ENCODE results near the gene SNAP47. TPM values are rescaled to one million over a fixed set of nuclear protein-coding genes. Genes with fewer than 3 reads are reported as not detected.

The SNAP47 gene
- total RNA-seq, 1 donor from 2014 or later = 44.9 TPM

DNA sequence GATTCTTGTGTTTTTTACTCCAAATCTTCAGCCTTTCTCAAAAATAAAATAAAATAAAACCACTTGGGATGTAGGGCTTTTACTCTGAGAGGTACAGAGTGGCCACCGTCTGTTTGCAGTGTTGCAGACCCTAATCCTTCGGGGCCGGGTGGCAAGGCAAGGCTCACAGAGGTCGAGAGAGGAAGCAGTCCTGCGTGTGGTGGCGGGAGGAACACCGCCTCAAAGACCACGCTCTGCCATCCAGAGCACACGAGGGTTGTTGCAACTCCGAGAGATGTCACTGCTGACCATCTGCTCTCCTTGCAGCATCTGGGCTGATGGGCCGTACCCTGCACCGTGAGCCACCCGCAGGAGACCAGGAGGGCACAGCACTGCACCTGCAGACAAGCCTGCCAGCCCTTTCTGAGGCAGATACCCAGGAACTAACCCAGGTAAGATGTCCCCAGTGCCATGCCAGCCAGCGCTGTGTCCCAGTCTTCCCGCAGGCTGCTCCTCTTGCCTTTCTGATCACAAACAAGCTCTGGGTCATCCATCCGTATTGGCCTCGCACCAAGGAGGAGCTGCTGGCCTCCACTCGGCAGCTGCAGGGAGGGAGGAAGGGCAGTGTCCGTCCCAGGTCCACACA is 31.5 kb downstream of the SNAP47 start:
- peaks cover 15 to 36% (median 24%) of the 10 kb centered on the region in 3 donors for H3K4me1 ChIP-seq (ENCODE audit: control insufficient read depth in 3 of 3, insufficient read depth in 3 of 3, low read length in 3 of 3)
- no peaks in the 10 kb centered on the region for H3K9me3 ChIP-seq (ENCODE audit: control insufficient read depth in 3 of 3, low read length in 3 of 3)
- peaks cover 39 to 46% (median 46%) of the 10 kb centered on the region in 3 donors for H3K36me3 ChIP-seq (ENCODE audit: control insufficient read depth in 3 of 3, insufficient read depth in 3 of 3, low read length in 3 of 3)
- H3K4me3 ChIP-seq (ENCODE audit: low read length in 3 of 3) = no peak overlapping the region
- H3K27ac ChIP-seq (ENCODE audit: low read depth, low read length) = no peak overlapping the region
- no peak overlapping the region for H3K9ac ChIP-seq (ENCODE audit: low read depth in 1 of 3, low read length in 3 of 3)
- no peaks in the 10 kb centered on the region for H3K27me3 ChIP-seq (ENCODE audit: control insufficient read depth in 3 of 3, insufficient read depth in 3 of 3, low read length in 3 of 3)

- no peaks in the 10 kb centered on the region for H3K9me3 ChIP-seq (ENCODE audit: control insufficient read depth in 3 of 3, low read length in 3 of 3)
- no peaks in the 10 kb centered on the region for H3K27me3 ChIP-seq (ENCODE audit: control insufficient read depth in 3 of 3, insufficient read depth in 3 of 3, low read length in 3 of 3)
- no peak overlapping the region for H3K4me3 ChIP-seq (ENCODE audit: low read length in 3 of 3)
- H3K36me3 ChIP-seq (ENCODE audit: control insufficient read depth in 3 of 3, insufficient read depth in 3 of 3, low read length in 3 of 3) = peaks cover 39 to 44% (median 43%) of the 10 kb centered on the region in 3 donors
- no peak overlapping the region for H3K27ac ChIP-seq (ENCODE audit: low read depth, low read length)
- no peak overlapping the region for H3K9ac ChIP-seq (ENCODE audit: low read depth in 1 of 3, low read length in 3 of 3)
- peaks cover 7 to 28% (median 17%) of the 10 kb centered on the region in 3 donors for H3K4me1 ChIP-seq (ENCODE audit: control insufficient read depth in 3 of 3, insufficient read depth in 3 of 3, low read length in 3 of 3)
Observed at GRCh38 chr1:227767401-227768124, 32.3 kb downstream of the SNAP47 start.

DNA sequence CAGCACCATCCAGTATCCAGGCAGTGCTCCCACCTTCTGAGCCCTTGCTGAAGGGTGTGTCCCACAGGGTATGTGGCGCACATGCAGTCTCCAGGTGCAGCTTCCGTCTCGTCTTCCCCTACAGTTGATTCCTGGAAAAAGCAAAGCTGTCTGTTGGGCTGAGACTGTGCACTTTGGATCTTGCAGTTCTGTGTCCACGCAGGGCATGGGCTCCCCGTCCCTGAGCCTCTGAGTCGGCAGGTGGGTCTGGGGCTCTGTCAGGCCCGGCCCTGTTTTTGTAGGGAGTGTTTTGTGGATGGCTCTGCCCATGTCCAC is 32.8 kb downstream of the SNAP47 start:
- Histone ChIP-seq H3K36me3 (ENCODE audit: control insufficient read depth in 3 of 3, insufficient read depth in 3 of 3, low read length in 3 of 3) (peaks cover 39 to 44% (median 43%) of the 10 kb centered on the region in 3 donors), H3K4me1 (ENCODE audit: control insufficient read depth in 3 of 3, insufficient read depth in 3 of 3, low read length in 3 of 3) (peaks cover 2 to 22% (median 11%) of the 10 kb centered on the region in 3 donors), H3K4me3 (ENCODE audit: low read length in 3 of 3) (no peak overlapping the region), H3K9ac (ENCODE audit: low read depth in 1 of 3, low read length in 3 of 3) (no peak overlapping the region), H3K27me3 (ENCODE audit: control insufficient read depth in 3 of 3, insufficient read depth in 3 of 3, low read length in 3 of 3) (no peaks in the 10 kb centered on the region), H3K9me3 (ENCODE audit: control insufficient read depth in 3 of 3, low read length in 3 of 3) (no peaks in the 10 kb centered on the region), H3K27ac (ENCODE audit: low read depth, low read length) (no peak overlapping the region)

DNA sequence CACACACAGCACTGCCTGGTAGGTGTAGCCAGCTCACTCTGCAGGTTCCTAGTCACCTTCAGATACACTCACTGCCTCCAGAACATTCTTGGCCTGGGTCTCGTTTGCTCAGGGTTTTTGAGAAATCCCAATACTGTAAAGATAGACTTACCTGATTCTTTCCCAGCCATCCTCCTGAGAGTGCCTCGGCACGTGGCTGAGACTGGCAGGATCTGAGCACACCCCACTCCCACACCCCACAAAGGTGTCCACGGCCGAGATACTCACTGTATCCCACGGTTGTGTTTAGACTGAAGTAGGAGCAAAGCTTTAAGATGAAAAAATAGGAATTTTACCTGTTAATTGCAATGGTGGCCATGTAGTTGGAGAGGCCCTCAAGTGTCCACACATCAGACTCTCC is 33.4 kb downstream of the SNAP47 start:
- peaks cover 39 to 46% (median 43%) of the 10 kb centered on the region in 3 donors for H3K36me3 ChIP-seq (ENCODE audit: control insufficient read depth in 3 of 3, insufficient read depth in 3 of 3, low read length in 3 of 3)

DNA sequence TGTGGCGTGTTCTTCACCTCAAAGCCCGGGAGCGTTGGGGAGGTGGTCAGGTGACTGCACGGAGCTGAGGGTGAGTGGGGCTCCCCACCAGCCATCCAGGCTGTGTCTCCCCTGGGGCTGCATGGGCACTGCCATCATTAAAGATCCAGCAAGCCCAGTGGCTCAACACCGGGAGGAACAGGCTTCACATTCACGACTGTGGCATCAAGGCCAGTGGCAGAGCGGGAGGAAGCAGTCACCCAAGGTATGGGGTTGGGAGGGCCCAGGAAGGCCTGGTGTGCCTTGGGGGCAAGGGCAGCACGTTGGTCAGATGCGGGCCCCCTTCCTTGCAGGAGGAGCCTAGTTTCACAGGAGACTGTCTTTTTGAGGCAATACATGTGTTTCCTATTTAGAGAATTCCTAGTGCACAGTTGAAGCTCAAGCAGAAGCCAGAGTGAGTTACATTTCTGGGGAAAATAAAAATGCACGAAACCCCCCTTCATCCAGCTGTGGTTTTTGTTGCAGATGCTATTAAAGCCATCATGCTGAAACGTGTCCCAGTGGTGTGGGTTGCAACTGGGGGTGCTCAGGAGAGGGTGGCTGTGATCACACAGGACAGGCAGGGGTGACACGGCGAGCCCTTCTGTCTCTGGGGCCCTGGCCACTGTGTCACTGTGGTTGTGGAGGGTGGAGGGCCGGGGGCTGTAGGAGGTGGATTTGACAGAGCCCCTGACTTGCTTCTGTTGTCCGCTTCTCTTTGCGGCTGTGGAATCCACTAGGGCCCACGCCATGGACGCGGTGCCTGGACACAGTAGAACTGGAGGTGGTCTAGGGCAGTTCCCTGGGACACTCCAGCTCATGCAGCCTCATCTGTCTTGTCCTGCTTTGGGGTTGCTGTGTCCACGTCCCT is 34.1 kb downstream of the SNAP47 start:
- H3K4me1 ChIP-seq (ENCODE audit: control insufficient read depth in 3 of 3, insufficient read depth in 3 of 3, low read length in 3 of 3) = peaks cover 0 to 11% (median 4%) of the 10 kb centered on the region in 3 donors
- peaks cover 39 to 47% (median 44%) of the 10 kb centered on the region in 3 donors for H3K36me3 ChIP-seq (ENCODE audit: control insufficient read depth in 3 of 3, insufficient read depth in 3 of 3, low read length in 3 of 3)
- no peak overlapping the region for H3K27ac ChIP-seq (ENCODE audit: low read depth, low read length)
- H3K4me3 ChIP-seq (ENCODE audit: low read length in 3 of 3) = no peak overlapping the region
- no peak overlapping the region for H3K9ac ChIP-seq (ENCODE audit: low read depth in 1 of 3, low read length in 3 of 3)
- H3K27me3 ChIP-seq (ENCODE audit: control insufficient read depth in 3 of 3, insufficient read depth in 3 of 3, low read length in 3 of 3) = no peaks in the 10 kb centered on the region
- H3K9me3 ChIP-seq (ENCODE audit: control insufficient read depth in 3 of 3, low read length in 3 of 3) = no peaks in the 10 kb centered on the region

More for the DNA sequence above, 33.4 kb downstream of the SNAP47 start:
- no peak overlapping the region for H3K27ac ChIP-seq (ENCODE audit: low read depth, low read length)
- peaks cover 0 to 17% (median 8%) of the 10 kb centered on the region in 3 donors for H3K4me1 ChIP-seq (ENCODE audit: control insufficient read depth in 3 of 3, insufficient read depth in 3 of 3, low read length in 3 of 3)
- H3K9ac ChIP-seq (ENCODE audit: low read depth in 1 of 3, low read length in 3 of 3) = no peak overlapping the region
- no peaks in the 10 kb centered on the region for H3K27me3 ChIP-seq (ENCODE audit: control insufficient read depth in 3 of 3, insufficient read depth in 3 of 3, low read length in 3 of 3)
- no peaks in the 10 kb centered on the region for H3K9me3 ChIP-seq (ENCODE audit: control insufficient read depth in 3 of 3, low read length in 3 of 3)
- H3K4me3 ChIP-seq (ENCODE audit: low read length in 3 of 3) = no peak overlapping the region

GRCh38 chr1:227769936-227770494 is 34.8 kb downstream of the SNAP47 start:
- H3K9ac ChIP-seq (ENCODE audit: low read depth in 1 of 3, low read length in 3 of 3) = no peak overlapping the region
- peaks cover 4 to 17% (median 5%) of the 10 kb centered on the region in 3 donors for H3K4me1 ChIP-seq (ENCODE audit: control insufficient read depth in 3 of 3, insufficient read depth in 3 of 3, low read length in 3 of 3)
- H3K4me3 ChIP-seq (ENCODE audit: low read length in 3 of 3) = no peak overlapping the region
- no peaks in the 10 kb centered on the region for H3K9me3 ChIP-seq (ENCODE audit: control insufficient read depth in 3 of 3, low read length in 3 of 3)
- H3K36me3 ChIP-seq (ENCODE audit: control insufficient read depth in 3 of 3, insufficient read depth in 3 of 3, low read length in 3 of 3) = peaks cover 39 to 47% (median 45%) of the 10 kb centered on the region in 3 donors
- no peak overlapping the region for H3K27ac ChIP-seq (ENCODE audit: low read depth, low read length)
- H3K27me3 ChIP-seq (ENCODE audit: control insufficient read depth in 3 of 3, insufficient read depth in 3 of 3, low read length in 3 of 3) = no peaks in the 10 kb centered on the region

- Histone ChIP-seq H3K27ac (ENCODE audit: low read depth, low read length) (no peak overlapping the region), H3K9me3 (ENCODE audit: control insufficient read depth in 3 of 3, low read length in 3 of 3) (no peaks in the 10 kb centered on the region), H3K4me1 (ENCODE audit: control insufficient read depth in 3 of 3, insufficient read depth in 3 of 3, low read length in 3 of 3) (peaks cover 4 to 18% (median 11%) of the 10 kb centered on the region in 3 donors), H3K27me3 (ENCODE audit: control insufficient read depth in 3 of 3, insufficient read depth in 3 of 3, low read length in 3 of 3) (no peaks in the 10 kb centered on the region), H3K9ac (ENCODE audit: low read depth in 1 of 3, low read length in 3 of 3) (no peak overlapping the region), H3K4me3 (ENCODE audit: low read length in 3 of 3) (no peak overlapping the region), H3K36me3 (ENCODE audit: control insufficient read depth in 3 of 3, insufficient read depth in 3 of 3, low read length in 3 of 3) (peaks cover 39 to 48% (median 47%) of the 10 kb centered on the region in 3 donors)
Observed at GRCh38 chr1:227770812-227771211, 35.6 kb downstream of the SNAP47 start.

DNA sequence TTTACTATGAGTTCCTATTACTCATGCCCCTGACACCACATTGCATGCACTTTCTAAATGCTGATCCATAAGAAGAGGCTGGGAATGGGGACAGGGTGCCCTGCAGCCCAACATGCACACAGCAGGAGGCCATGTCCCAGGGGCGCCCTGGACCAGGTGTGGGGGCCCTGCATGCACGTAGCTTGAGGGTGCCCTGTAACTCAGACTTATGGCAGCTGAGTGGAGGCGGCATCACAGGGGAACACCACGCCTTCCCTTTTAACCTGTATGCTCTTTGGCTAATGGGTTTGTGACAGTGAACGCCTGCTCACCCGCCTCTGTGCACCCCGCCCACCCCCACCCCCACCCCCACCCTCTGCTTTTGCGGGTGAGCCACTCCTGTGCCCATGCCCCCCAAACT is 36.1 kb downstream of the SNAP47 start:
- Histone ChIP-seq H3K9me3 (ENCODE audit: control insufficient read depth in 3 of 3, low read length in 3 of 3) (no peaks in the 10 kb centered on the region), H3K4me1 (ENCODE audit: control insufficient read depth in 3 of 3, insufficient read depth in 3 of 3, low read length in 3 of 3) (peaks cover 4 to 18% (median 13%) of the 10 kb centered on the region in 3 donors), H3K4me3 (ENCODE audit: low read length in 3 of 3) (no peak overlapping the region), H3K27me3 (ENCODE audit: control insufficient read depth in 3 of 3, insufficient read depth in 3 of 3, low read length in 3 of 3) (no peaks in the 10 kb centered on the region), H3K27ac (ENCODE audit: low read depth, low read length) (no peak overlapping the region), H3K9ac (ENCODE audit: low read depth in 1 of 3, low read length in 3 of 3) (no peak overlapping the region), H3K36me3 (ENCODE audit: control insufficient read depth in 3 of 3, insufficient read depth in 3 of 3, low read length in 3 of 3) (peaks cover 39 to 51% (median 51%) of the 10 kb centered on the region in 3 donors)

DNA sequence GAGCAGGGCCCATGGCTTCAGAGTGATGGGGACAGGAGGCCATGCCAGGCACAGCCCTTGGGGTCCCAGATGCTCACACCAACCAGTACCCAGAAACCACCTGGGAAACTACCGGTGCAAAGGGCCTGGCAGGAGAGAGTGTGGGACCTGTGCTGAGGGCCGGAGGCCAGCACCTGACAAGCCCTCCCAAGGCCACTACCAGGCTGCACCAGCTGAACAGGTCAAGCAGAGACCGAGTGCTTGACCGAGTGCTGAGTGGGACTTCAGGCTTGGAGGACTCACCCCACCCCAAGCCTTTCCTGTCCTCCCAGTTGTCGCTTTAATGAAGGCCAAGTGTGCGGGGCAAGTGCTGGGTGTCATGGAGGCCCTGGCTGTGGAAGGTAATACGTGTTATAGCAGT is 36.5 kb downstream of the SNAP47 start:
- no peak overlapping the region for H3K27ac ChIP-seq (ENCODE audit: low read depth, low read length)
- no peaks in the 10 kb centered on the region for H3K27me3 ChIP-seq (ENCODE audit: control insufficient read depth in 3 of 3, insufficient read depth in 3 of 3, low read length in 3 of 3)
- H3K9ac ChIP-seq (ENCODE audit: low read depth in 1 of 3, low read length in 3 of 3) = no peak overlapping the region
- H3K4me1 ChIP-seq (ENCODE audit: control insufficient read depth in 3 of 3, insufficient read depth in 3 of 3, low read length in 3 of 3) = peaks cover 4 to 17% (median 13%) of the 10 kb centered on the region in 3 donors
- H3K4me3 ChIP-seq (ENCODE audit: low read length in 3 of 3) = no peak overlapping the region
- peaks cover 38 to 51% (median 49%) of the 10 kb centered on the region in 3 donors for H3K36me3 ChIP-seq (ENCODE audit: control insufficient read depth in 3 of 3, insufficient read depth in 3 of 3, low read length in 3 of 3)
- no peaks in the 10 kb centered on the region for H3K9me3 ChIP-seq (ENCODE audit: control insufficient read depth in 3 of 3, low read length in 3 of 3)
